Activated CD4-positive, alpha-beta memory T cell treated with anti-CD3 and anti-CD28 coated beads for 36 hours (primary cell): ENCODE data around the gene CLMN. TPM values are rescaled to one million over a fixed set of nuclear protein-coding genes. Genes with fewer than 3 reads are reported as not detected.

Experiments used
- CTCF ChIA-PET: fragments of 350-600 bp; sonication (Branson Sonifier 250); formaldehyde crosslinking; loops from one replicate; lab custom pipeline; 2021; ENCODE audit warnings: antibody characterized with exemption, inconsistent platforms; lab: Charles Lee
- POLR2A ChIA-PET: fragments of 350-600 bp; sonication (Branson Sonifier 250); formaldehyde crosslinking; loops from one replicate; lab custom pipeline; 2021; ENCODE audit warnings: antibody characterized with exemption; lab: Charles Lee
- DNase-seq: peaks from one replicate; pipeline ENCODE4 v3.0.0-alpha.2; 2020
- H3K27ac Mint-ChIP-seq: one replicate; pipeline ENCODE4 v1.8.0; 2021; ENCODE audit warnings: mixed read lengths
- H3K27me3 Mint-ChIP-seq: one replicate; pipeline ENCODE4 v1.8.0; 2021; ENCODE audit warnings: mixed read lengths
- H3K36me3 Mint-ChIP-seq: one replicate; pipeline ENCODE4 v1.8.0; 2021; ENCODE audit warnings: mixed read lengths
- H3K4me1 Mint-ChIP-seq: one replicate; pipeline ENCODE4 v1.8.0; 2021; ENCODE audit warnings: low read depth, mixed read lengths
- H3K4me3 Mint-ChIP-seq: one replicate; pipeline ENCODE4 v1.8.0; 2021; ENCODE audit warnings: mild to moderate bottlenecking, mixed read lengths
- H3K9me3 Mint-ChIP-seq: one replicate; pipeline ENCODE4 v1.8.0; 2021; ENCODE audit warnings: mixed read lengths
- intact Hi-C: fragments of 100-400 bp; cut with micrococcal nuclease; formaldehyde crosslinking; loops from one replicate; pipeline ENCODE4 v1.15.1; 2023
- total RNA-seq, 2 experiments: library from RNA; stranded (reverse); gene quantifications; one replicate each; pipeline ENCODE4 v1.2.3, GENCODE V29; 2021

The CLMN gene
- total RNA-seq, 2 experiments from 2014 or later = 0.92 to 0.97 TPM

- Mint-ChIP-seq H3K4me3 (no peak overlapping the region), H3K9me3 (no peaks in the 10 kb centered on the region), H3K4me1 (no peaks in the 10 kb centered on the region), H3K27me3 (peaks cover 9% of the 10 kb centered on the region), H3K27ac (no peak overlapping the region), H3K36me3 (no peaks in the 10 kb centered on the region)
- intact Hi-C loops = no loop called here
- POLR2A ChIA-PET = no interaction called here
- DNase-seq = no peak
- CTCF ChIA-PET = no interaction called here
These were observed 19.7 kb upstream of the CLMN start for GRCh38 chr14:95339301-95339865.

- intact Hi-C loops = loop anchor here (1.0 kb wide), 1 partner anchor 27 kb away; no protein-coding TSS in a partner anchor
- Mint-ChIP-seq H3K9me3 (no peaks in the 10 kb centered on the region), H3K27me3 (peaks cover 8% of the 10 kb centered on the region), H3K27ac (no peak overlapping the region), H3K4me1 (no peaks in the 10 kb centered on the region), H3K36me3 (no peaks in the 10 kb centered on the region), H3K4me3 (no peak overlapping the region)
- DNase-seq = no peak
- ChIA-PET CTCF (interaction anchor here (0.6 kb wide), 1 partner anchor 1302 kb away, joined by 3 read pairs; no protein-coding TSS in a partner anchor), POLR2A (no interaction called here)
These were observed 18.7 kb upstream of the CLMN start for GRCh38 chr14:95338436-95338835.

DNA sequence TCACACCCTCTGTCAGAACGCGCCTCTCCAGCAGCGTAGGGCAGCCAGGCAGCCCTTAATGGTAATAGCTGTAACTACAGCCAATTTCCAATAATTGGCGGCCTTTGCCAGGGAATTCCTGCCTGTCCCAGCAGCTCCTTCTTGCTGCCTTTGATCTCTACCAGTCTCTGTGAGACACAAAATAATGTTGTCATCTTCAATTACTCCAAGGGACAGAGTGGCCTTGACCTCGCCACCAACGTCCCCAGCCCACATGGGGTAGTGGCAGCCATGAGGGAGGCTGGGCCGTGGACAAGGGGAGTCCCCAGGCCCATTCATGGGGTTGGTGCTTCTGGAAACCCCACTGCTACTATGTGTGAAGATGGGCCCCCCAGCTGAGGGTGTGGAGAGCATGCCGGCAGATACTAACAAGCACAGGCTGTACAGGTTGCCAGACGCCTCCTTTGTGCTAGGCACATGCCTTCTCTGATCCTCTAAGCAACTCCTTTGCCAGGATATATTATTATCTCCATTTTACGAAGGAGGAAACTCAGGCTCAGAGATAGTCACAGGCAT lies 17.4 kb upstream of the CLMN start:
- H3K27me3 Mint-ChIP-seq = peaks cover 9% of the 10 kb centered on the region
- no peak overlapping the region for H3K27ac Mint-ChIP-seq
- no peaks in the 10 kb centered on the region for H3K4me1 Mint-ChIP-seq
- H3K4me3 Mint-ChIP-seq = no peak overlapping the region
- DNase-seq = no peak
- H3K36me3 Mint-ChIP-seq = no peaks in the 10 kb centered on the region
- H3K9me3 Mint-ChIP-seq = no peaks in the 10 kb centered on the region
- CTCF ChIA-PET = no interaction called here
- intact Hi-C loops = no loop called here
- POLR2A ChIA-PET = interaction anchor here (0.6 kb wide), 1 partner anchor 11 kb away, joined by 3 read pairs; no protein-coding TSS in a partner anchor

DNA sequence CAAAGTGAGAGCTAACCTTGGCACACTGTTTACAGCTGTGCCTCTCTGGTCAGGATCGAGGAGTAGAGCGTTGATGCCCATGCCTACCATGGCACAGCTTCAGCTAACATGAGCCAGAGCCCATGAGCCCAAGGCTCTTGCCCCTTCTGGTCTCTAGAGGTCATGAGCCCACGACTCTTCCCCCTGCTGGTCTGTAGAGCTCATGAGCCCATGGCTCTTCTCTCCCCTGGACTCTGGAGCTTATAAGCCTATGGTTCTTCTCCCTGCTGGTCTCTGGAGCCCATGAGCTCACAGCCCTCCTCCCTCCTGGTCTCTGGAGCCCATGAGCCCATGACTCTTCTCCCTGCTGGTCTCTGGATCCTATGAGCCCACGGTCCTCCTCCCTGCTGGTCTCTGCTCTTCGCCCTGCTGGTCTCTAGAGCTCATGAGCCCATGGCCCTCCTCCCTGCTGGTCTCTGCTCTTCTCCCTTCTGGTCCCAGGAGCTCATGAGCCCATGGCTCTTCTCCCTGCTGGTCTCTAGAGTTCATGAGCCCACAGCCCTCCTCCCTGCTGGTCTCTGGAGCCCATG lies 16.6 kb upstream of the CLMN start:
- POLR2A ChIA-PET = interaction anchor here (0.6 to 0.8 kb wide), 2 partner anchors 10 to 67 kb away, joined by 3 read pairs; no protein-coding TSS in a partner anchor

GRCh38 chr14:95335071-95335470 lies 15.4 kb upstream of the CLMN start:
- peaks cover 6% of the 10 kb centered on the region for H3K27me3 Mint-ChIP-seq

More for the DNA sequence above, 16.6 kb upstream of the CLMN start:
- Mint-ChIP-seq H3K27me3 (peaks cover 9% of the 10 kb centered on the region), H3K36me3 (no peaks in the 10 kb centered on the region), H3K9me3 (no peaks in the 10 kb centered on the region), H3K4me1 (no peaks in the 10 kb centered on the region), H3K4me3 (no peak overlapping the region), H3K27ac (no peak overlapping the region)
- intact Hi-C loops = no loop called here
- CTCF ChIA-PET = interaction anchor here (0.7 kb wide), 1 partner anchor 26 kb away, joined by 3 read pairs; no protein-coding TSS in a partner anchor
- DNase-seq = no peak

GRCh38 chr14:95334044-95334443 lies 14.3 kb upstream of the CLMN start:
- ChIA-PET POLR2A (no interaction called here), CTCF (no interaction called here)
- Mint-ChIP-seq H3K4me1 (no peaks in the 10 kb centered on the region), H3K4me3 (no peak overlapping the region), H3K9me3 (no peaks in the 10 kb centered on the region), H3K27ac (no peak overlapping the region), H3K27me3 (peaks cover 5% of the 10 kb centered on the region), H3K36me3 (no peaks in the 10 kb centered on the region)
- intact Hi-C loops = no loop called here
- DNase-seq = no peak

More at GRCh38 chr14:95335071-95335470, 15.4 kb upstream of the CLMN start:
- Mint-ChIP-seq H3K27ac (no peak overlapping the region), H3K36me3 (no peaks in the 10 kb centered on the region), H3K4me3 (no peak overlapping the region), H3K9me3 (no peaks in the 10 kb centered on the region), H3K4me1 (no peaks in the 10 kb centered on the region)
- intact Hi-C loops = no loop called here
- ChIA-PET POLR2A (no interaction called here), CTCF (no interaction called here)
- no peak for DNase-seq

- H3K27ac Mint-ChIP-seq = no peak overlapping the region
- DNase-seq = no peak
- H3K9me3 Mint-ChIP-seq = no peaks in the 10 kb centered on the region
- POLR2A ChIA-PET = no interaction called here
- no peaks in the 10 kb centered on the region for H3K36me3 Mint-ChIP-seq
- no peak overlapping the region for H3K4me3 Mint-ChIP-seq
- H3K4me1 Mint-ChIP-seq = no peaks in the 10 kb centered on the region
- CTCF ChIA-PET = interaction anchor here (1.3 kb wide), 1 partner anchor 29 kb away, joined by 3 read pairs; no protein-coding TSS in a partner anchor
- peaks cover 12% of the 10 kb centered on the region for H3K27me3 Mint-ChIP-seq
- intact Hi-C loops = no loop called here
These were observed 12.9 kb upstream of the CLMN start for GRCh38 chr14:95332641-95333040.

DNA sequence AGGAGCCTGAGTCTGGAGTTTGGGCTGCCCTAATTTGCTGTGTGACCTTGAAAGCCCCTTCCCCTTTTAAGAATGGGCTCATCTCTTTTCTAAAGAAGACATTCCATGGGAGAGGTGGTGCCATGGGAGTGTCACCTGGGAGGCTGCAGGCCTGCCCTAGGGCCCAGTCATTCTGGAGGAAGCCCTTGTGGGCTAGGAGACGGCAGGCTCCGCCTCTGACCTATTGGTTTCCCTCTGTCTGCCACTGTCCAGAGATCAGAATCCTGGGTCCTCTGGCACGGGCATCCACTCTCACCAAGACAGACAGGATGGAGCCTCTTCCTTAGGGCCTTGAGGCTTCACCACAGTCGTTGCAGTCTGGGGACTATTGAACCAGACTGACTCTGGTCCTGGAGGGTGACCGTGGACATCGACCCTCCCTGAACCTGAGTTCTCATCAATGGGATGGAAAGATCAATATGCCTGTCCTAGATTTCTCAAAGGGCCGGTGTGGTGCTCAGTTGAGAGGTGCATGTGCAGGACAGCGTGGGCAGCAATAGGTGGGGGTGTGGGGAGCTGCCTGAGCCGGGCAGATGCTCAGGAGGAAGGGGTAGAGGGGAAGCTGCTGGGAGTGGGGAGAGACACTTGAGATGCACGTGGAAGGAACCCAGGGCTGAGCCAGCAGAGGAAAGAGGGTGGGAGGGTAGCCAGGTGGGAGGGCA lies 12.2 kb upstream of the CLMN start:
- Mint-ChIP-seq H3K27ac (no peak overlapping the region), H3K9me3 (no peaks in the 10 kb centered on the region), H3K4me3 (no peak overlapping the region), H3K36me3 (no peaks in the 10 kb centered on the region), H3K27me3 (peaks cover 13% of the 10 kb centered on the region), H3K4me1 (no peaks in the 10 kb centered on the region)
- intact Hi-C loops = no loop called here
- POLR2A ChIA-PET = no interaction called here
- CTCF ChIA-PET = interaction anchor here (1.3 kb wide), 1 partner anchor 30 kb away, joined by 3 read pairs; no protein-coding TSS in a partner anchor
- DNase-seq = no peak

GRCh38 chr14:95330591-95331370 lies 11.1 kb upstream of the CLMN start:
- no peaks in the 10 kb centered on the region for H3K9me3 Mint-ChIP-seq
- CTCF ChIA-PET = interaction anchor here (0.6 kb wide), 2 partner anchors 9 to 31 kb away, joined by 3 read pairs; no protein-coding TSS in a partner anchor
- H3K27me3 Mint-ChIP-seq = peaks cover 13% of the 10 kb centered on the region
- intact Hi-C loops = no loop called here
- no peak overlapping the region for H3K27ac Mint-ChIP-seq
- no peaks in the 10 kb centered on the region for H3K36me3 Mint-ChIP-seq
- H3K4me1 Mint-ChIP-seq = no peaks in the 10 kb centered on the region
- POLR2A ChIA-PET = no interaction called here
- no peak overlapping the region for H3K4me3 Mint-ChIP-seq
- no peak for DNase-seq

- ChIA-PET CTCF (interaction anchor here (0.6 kb wide), 1 partner anchor 8 kb away, joined by 3 read pairs; no protein-coding TSS in a partner anchor), POLR2A (no interaction called here)
- peaks cover 13% of the 10 kb centered on the region for H3K27me3 Mint-ChIP-seq
- no peak for DNase-seq
- H3K4me1 Mint-ChIP-seq = no peaks in the 10 kb centered on the region
- no peak overlapping the region for H3K4me3 Mint-ChIP-seq
- H3K9me3 Mint-ChIP-seq = no peaks in the 10 kb centered on the region
- H3K27ac Mint-ChIP-seq = no peak overlapping the region
- intact Hi-C loops = no loop called here
- no peaks in the 10 kb centered on the region for H3K36me3 Mint-ChIP-seq
These were observed 10.2 kb upstream of the CLMN start for GRCh38 chr14:95329941-95330340.

DNA sequence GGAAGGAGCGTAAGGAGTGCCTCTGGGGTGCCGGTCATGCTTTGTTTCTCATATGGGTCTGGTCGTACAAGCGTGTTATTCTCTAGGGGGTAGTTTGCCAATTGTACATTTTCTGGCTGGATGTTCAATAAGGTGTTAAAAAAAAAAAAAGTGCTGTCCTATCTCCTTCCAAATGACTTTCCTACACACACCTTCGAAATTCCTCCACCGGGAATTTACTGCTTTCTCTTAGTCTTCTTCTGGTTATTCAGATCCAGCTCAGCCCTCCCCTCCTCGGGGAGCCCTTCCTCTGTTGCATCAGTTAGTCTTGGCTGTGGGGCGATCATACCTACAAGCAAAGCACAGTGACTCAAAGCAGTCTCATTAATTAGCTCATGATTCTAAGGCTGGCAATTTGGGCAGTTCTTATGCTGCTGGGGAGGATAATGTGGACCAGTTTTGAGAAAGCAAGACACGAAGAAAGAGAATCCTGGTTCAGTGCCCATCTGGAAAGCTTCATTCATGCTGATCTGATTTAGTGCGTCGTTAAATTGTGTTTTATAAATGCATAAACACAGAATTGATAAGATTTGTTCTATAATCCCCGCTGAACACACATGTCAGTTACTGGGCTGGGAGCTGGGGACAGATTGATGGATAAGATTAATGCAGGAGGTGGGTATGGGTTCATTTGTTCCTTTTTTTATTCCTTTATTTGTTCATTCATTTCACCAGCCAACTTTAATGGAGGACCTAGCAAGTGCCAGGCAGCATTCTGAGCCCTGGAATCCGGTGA lies 9.2 kb upstream of the CLMN start:
- Mint-ChIP-seq H3K9me3 (no peaks in the 10 kb centered on the region), H3K27me3 (peaks cover 13% of the 10 kb centered on the region), H3K4me3 (no peak overlapping the region), H3K36me3 (no peaks in the 10 kb centered on the region), H3K4me1 (no peaks in the 10 kb centered on the region), H3K27ac (no peak overlapping the region)
- ChIA-PET POLR2A (interaction anchor here (0.6 kb wide), 1 partner anchor 23 kb away, joined by 3 read pairs; no protein-coding TSS in a partner anchor), CTCF (no interaction called here)
- intact Hi-C loops = no loop called here
- no peak for DNase-seq
